Activated T-cell treated with anti-CD3 and anti-CD28 coated beads, Interleukin-2, amount 50 U/mL, for 24 hours (primary cell): ENCODE data around the gene DGKE.

ENCODE experiments used
- DNase-seq: peaks from one replicate; pipeline ENCODE4 v3.0.0-alpha.2; 2020
- H3K27ac Mint-ChIP-seq: 2 replicates; pipeline ENCODE4 v1.8.0; 2020; ENCODE audit warnings: mild to moderate bottlenecking, mixed read lengths
- H3K27me3 Mint-ChIP-seq: 2 replicates; pipeline ENCODE4 v1.8.0; 2020; ENCODE audit warnings: mixed read lengths
- H3K36me3 Mint-ChIP-seq: 2 replicates; pipeline ENCODE4 v1.8.0; 2020; ENCODE audit warnings: low read depth, mixed read lengths
- H3K4me1 Mint-ChIP-seq: 2 replicates; pipeline ENCODE4 v1.8.0; 2020; ENCODE audit warnings: low read depth, mixed read lengths
- H3K4me3 Mint-ChIP-seq: 2 replicates; pipeline ENCODE4 v1.8.0; 2020; ENCODE audit warnings: mild to moderate bottlenecking, moderate library complexity, mixed read lengths
- H3K9me3 Mint-ChIP-seq: 2 replicates; pipeline ENCODE4 v1.8.0; 2020; ENCODE audit warnings: mixed read lengths

DGKE gene

GRCh38 chr17:56897646-56898424 is 63.9 kb downstream of the DGKE start:
- Mint-ChIP-seq H3K36me3 (peaks cover 98% of the 10 kb centered on the region), H3K4me1 (peaks cover 3% of the 10 kb centered on the region), H3K4me3 (no peak overlapping the region), H3K9me3 (no peaks in the 10 kb centered on the region), H3K27ac (peak overlapping the region; percentile 65), H3K27me3 (no peaks in the 10 kb centered on the region)
- DNase-seq = no peak

- Mint-ChIP-seq H3K27me3 (no peaks in the 10 kb centered on the region), H3K27ac (peak overlapping the region; percentile 64), H3K9me3 (no peaks in the 10 kb centered on the region), H3K36me3 (peaks cover 98% of the 10 kb centered on the region), H3K4me3 (no peak overlapping the region), H3K4me1 (peaks cover 3% of the 10 kb centered on the region)
- no peak for DNase-seq
Measured at GRCh38 chr17:56898874-56899273, 64.9 kb downstream of the DGKE start.

- no peak for DNase-seq
- Mint-ChIP-seq H3K4me3 (no peak overlapping the region), H3K9me3 (no peaks in the 10 kb centered on the region), H3K27me3 (no peaks in the 10 kb centered on the region), H3K36me3 (peaks cover 98% of the 10 kb centered on the region), H3K4me1 (peaks cover 6% of the 10 kb centered on the region), H3K27ac (peak overlapping the region; percentile 64)
Measured at GRCh38 chr17:56899403-56899802, 65.5 kb downstream of the DGKE start.

- no peak overlapping the region for H3K4me3 Mint-ChIP-seq
- no peak overlapping the region for H3K27ac Mint-ChIP-seq
- H3K27me3 Mint-ChIP-seq = no peaks in the 10 kb centered on the region
- H3K4me1 Mint-ChIP-seq = peaks cover 6% of the 10 kb centered on the region
- H3K9me3 Mint-ChIP-seq = no peaks in the 10 kb centered on the region
- peaks cover 93% of the 10 kb centered on the region for H3K36me3 Mint-ChIP-seq
- no peak for DNase-seq
Measured at GRCh38 chr17:56902348-56902747, 68.4 kb downstream of the DGKE start.

- H3K4me3 Mint-ChIP-seq = no peak overlapping the region
- H3K9me3 Mint-ChIP-seq = no peaks in the 10 kb centered on the region
- peaks cover 15% of the 10 kb centered on the region for H3K4me1 Mint-ChIP-seq
- no peak for DNase-seq
- no peak overlapping the region for H3K27ac Mint-ChIP-seq
- peaks cover 93% of the 10 kb centered on the region for H3K36me3 Mint-ChIP-seq
- H3K27me3 Mint-ChIP-seq = no peaks in the 10 kb centered on the region
Measured at GRCh38 chr17:56903560-56903959, 69.6 kb downstream of the DGKE start.

- Mint-ChIP-seq H3K4me3 (no peak overlapping the region), H3K9me3 (no peaks in the 10 kb centered on the region), H3K27me3 (no peaks in the 10 kb centered on the region), H3K27ac (peak overlapping the region; percentile 85), H3K4me1 (peaks cover 50% of the 10 kb centered on the region), H3K36me3 (peaks cover 88% of the 10 kb centered on the region)
- DNase-seq = no peak
Measured at GRCh38 chr17:56908001-56908542, 74.1 kb downstream of the DGKE start.

GRCh38 chr17:56909742-56910508 is 76.0 kb downstream of the DGKE start:
- DNase-seq = no peak
- Mint-ChIP-seq H3K4me1 (peaks cover 52% of the 10 kb centered on the region), H3K27me3 (no peaks in the 10 kb centered on the region), H3K9me3 (no peaks in the 10 kb centered on the region), H3K4me3 (peak overlapping the region; percentile 93), H3K36me3 (peaks cover 83% of the 10 kb centered on the region), H3K27ac (peak overlapping the region; percentile 45)

- Mint-ChIP-seq H3K4me1 (peaks cover 60% of the 10 kb centered on the region), H3K4me3 (peak overlapping the region; percentile 93), H3K9me3 (no peaks in the 10 kb centered on the region), H3K27ac (peak overlapping the region; percentile 45), H3K27me3 (no peaks in the 10 kb centered on the region), H3K36me3 (peaks cover 80% of the 10 kb centered on the region)
- DNase-seq = no peak
Measured at GRCh38 chr17:56910509-56911235, 76.7 kb downstream of the DGKE start.

- peaks cover 69% of the 10 kb centered on the region for H3K36me3 Mint-ChIP-seq
- H3K9me3 Mint-ChIP-seq = peaks cover 2% of the 10 kb centered on the region
- H3K27me3 Mint-ChIP-seq = no peaks in the 10 kb centered on the region
- H3K4me1 Mint-ChIP-seq = peaks cover 73% of the 10 kb centered on the region
- peak overlapping the region; percentile 96 for H3K27ac Mint-ChIP-seq
- peak overlapping the region; percentile 93 for H3K4me3 Mint-ChIP-seq
- peak; percentile 47 for DNase-seq
Measured at GRCh38 chr17:56912105-56912999, 78.4 kb downstream of the DGKE start.

GRCh38 chr17:56913000-56913311 is 79.0 kb downstream of the DGKE start:
- H3K4me1 Mint-ChIP-seq = peaks cover 72% of the 10 kb centered on the region
- H3K27me3 Mint-ChIP-seq = no peaks in the 10 kb centered on the region
- peak overlapping the region; percentile 93 for H3K4me3 Mint-ChIP-seq
- peaks cover 63% of the 10 kb centered on the region for H3K36me3 Mint-ChIP-seq
- DNase-seq = no peak
- H3K27ac Mint-ChIP-seq = peak overlapping the region; percentile 96
- peaks cover 8% of the 10 kb centered on the region for H3K9me3 Mint-ChIP-seq

- Mint-ChIP-seq H3K4me3 (peak overlapping the region; percentile 93), H3K9me3 (peaks cover 8% of the 10 kb centered on the region), H3K27me3 (no peaks in the 10 kb centered on the region), H3K36me3 (peaks cover 59% of the 10 kb centered on the region), H3K4me1 (peaks cover 68% of the 10 kb centered on the region), H3K27ac (peak overlapping the region; percentile 96)
- no peak for DNase-seq
Measured at GRCh38 chr17:56913353-56913866, 79.5 kb downstream of the DGKE start.

- peak within 1 kb of the TSS; percentile 93 for H3K4me3 Mint-ChIP-seq
- peaks cover 52% of the 10 kb centered on the region for H3K36me3 Mint-ChIP-seq
- no peaks in the 10 kb centered on the region for H3K27me3 Mint-ChIP-seq
- peaks cover 68% of the 10 kb centered on the region for H3K4me1 Mint-ChIP-seq
- peaks cover 12% of the 10 kb centered on the region for H3K9me3 Mint-ChIP-seq
- peak within 1 kb of the TSS; percentile 96 for H3K27ac Mint-ChIP-seq
- DNase-seq = peak; percentile 89
Measured at GRCh38 chr17:56913867-56914580, 80.1 kb downstream of the DGKE start, which contains the start of gene TRIM25. TRIM25 (minus strand) TSS chr17:56914049; CDS start chr17:56913988, 61 bp downstream.
